Measurements from ENCODE around the gene FKRP. TPM values are rescaled to one million over a fixed set of nuclear protein-coding genes. Genes with fewer than 3 reads are reported as not detected.
"Not testable (repeated sequence)": the region's sequence is repeated elsewhere in the genome, so short reads cannot be mapped to it uniquely, and the experiment has no call there.

FKRP gene
- total RNA-seq, 3 donors from 2014 or later (not counting 1 experiment from before 2014, with no cell fraction given), result 19.1 to 23.3 (median 19.8) TPM

- Histone ChIP-seq H3K4me1 (ENCODE audit: control insufficient read depth, insufficient read depth, low read length) (no peaks in the 10 kb centered on the region), H3K36me3 (ENCODE audit: control insufficient read depth, insufficient read depth, low read length) (no peaks in the 10 kb centered on the region), H3K27me3 (ENCODE audit: control insufficient read depth, insufficient read depth, low read length) (no peaks in the 10 kb centered on the region), H3K9me3 (ENCODE audit: control insufficient read depth, insufficient read depth, low read length) (no peaks in the 10 kb centered on the region), H3K4me3 (ENCODE audit: low read length) (no peak overlapping the region), H3K27ac (ENCODE audit: low read length) (no peak overlapping the region)
- Mint-ChIP-seq H3K9me3 (no peaks in the 10 kb centered on the region), H3K27ac (no peak overlapping the region), H3K4me3 (no peak overlapping the region), H3K4me1 (no peaks in the 10 kb centered on the region), H3K27me3 (ENCODE audit: low read depth in 2 of 2) (no peaks in the 10 kb centered on the region), H3K36me3 (no peaks in the 10 kb centered on the region)
- ATAC-seq (no peak), DNase-seq (no peak)
- no peak for TF ChIP-seq CTCF (IDR thresholded peaks at IDR 0.05)
- 100% methylated on average over 1 of the region's 1 CpG for WGBS (ENCODE audit: insufficient coverage)
- intact Hi-C loops (cut with micrococcal nuclease), result no loop called here
Observed at GRCh38 chr19:46797881-46798280, 52.0 kb downstream of the FKRP start.

GRCh38 chr19:46798713-46799112 lies 52.9 kb downstream of the FKRP start:
- intact Hi-C loops (cut with micrococcal nuclease), result no loop called here
- Histone ChIP-seq H3K4me1 (ENCODE audit: control insufficient read depth, insufficient read depth, low read length) (no peaks in the 10 kb centered on the region), H3K27me3 (ENCODE audit: control insufficient read depth, insufficient read depth, low read length) (no peaks in the 10 kb centered on the region), H3K4me3 (ENCODE audit: low read length) (no peak overlapping the region), H3K27ac (ENCODE audit: low read length) (no peak overlapping the region), H3K9me3 (ENCODE audit: control insufficient read depth, insufficient read depth, low read length) (no peaks in the 10 kb centered on the region), H3K36me3 (ENCODE audit: control insufficient read depth, insufficient read depth, low read length) (no peaks in the 10 kb centered on the region)
- Mint-ChIP-seq H3K4me1 (no peaks in the 10 kb centered on the region), H3K27me3 (ENCODE audit: low read depth in 2 of 2) (no peaks in the 10 kb centered on the region), H3K4me3 (no peak overlapping the region), H3K9me3 (no peaks in the 10 kb centered on the region), H3K27ac (no peak overlapping the region), H3K36me3 (no peaks in the 10 kb centered on the region)
- no peak for ATAC-seq
- no peak for TF ChIP-seq CTCF (IDR thresholded peaks at IDR 0.05)
- WGBS (ENCODE audit: insufficient coverage), result no CpG with 5 or more reads among the region's 2 CpGs
- no peak for DNase-seq

GRCh38 chr19:46802152-46802551 lies 56.3 kb downstream of the FKRP start:
- H3K9me3 ChIP-seq (ENCODE audit: control insufficient read depth, insufficient read depth, low read length), result no peaks in the 10 kb centered on the region
- no peak overlapping the region for H3K4me3 ChIP-seq (ENCODE audit: low read length)
- intact Hi-C loops (cut with micrococcal nuclease), result no loop called here
- no peaks in the 10 kb centered on the region for H3K36me3 Mint-ChIP-seq
- ATAC-seq (no peak), DNase-seq (no peak)
- H3K4me1 Mint-ChIP-seq, result no peaks in the 10 kb centered on the region
- H3K27ac Mint-ChIP-seq, result no peak overlapping the region
- H3K9me3 Mint-ChIP-seq, result no peaks in the 10 kb centered on the region
- H3K36me3 ChIP-seq (ENCODE audit: control insufficient read depth, insufficient read depth, low read length), result no peaks in the 10 kb centered on the region
- TF ChIP-seq CTCF (IDR thresholded peaks at IDR 0.05), result no peak
- no peak overlapping the region for H3K4me3 Mint-ChIP-seq
- no peaks in the 10 kb centered on the region for H3K27me3 Mint-ChIP-seq (ENCODE audit: low read depth in 2 of 2)
- H3K4me1 ChIP-seq (ENCODE audit: control insufficient read depth, insufficient read depth, low read length), result no peaks in the 10 kb centered on the region
- 94% methylated on average over 4 of the region's 5 CpGs for WGBS (ENCODE audit: insufficient coverage)
- no peak overlapping the region for H3K27ac ChIP-seq (ENCODE audit: low read length)
- H3K27me3 ChIP-seq (ENCODE audit: control insufficient read depth, insufficient read depth, low read length), result no peaks in the 10 kb centered on the region

- Mint-ChIP-seq H3K27ac (no peak overlapping the region), H3K4me1 (no peaks in the 10 kb centered on the region), H3K27me3 (ENCODE audit: low read depth in 2 of 2) (no peaks in the 10 kb centered on the region), H3K9me3 (no peaks in the 10 kb centered on the region), H3K36me3 (no peaks in the 10 kb centered on the region), H3K4me3 (no peak overlapping the region)
- Histone ChIP-seq H3K4me3 (ENCODE audit: low read length) (no peak overlapping the region), H3K9me3 (ENCODE audit: control insufficient read depth, insufficient read depth, low read length) (no peaks in the 10 kb centered on the region), H3K27ac (ENCODE audit: low read length) (no peak overlapping the region), H3K36me3 (ENCODE audit: control insufficient read depth, insufficient read depth, low read length) (no peaks in the 10 kb centered on the region), H3K27me3 (ENCODE audit: control insufficient read depth, insufficient read depth, low read length) (no peaks in the 10 kb centered on the region), H3K4me1 (ENCODE audit: control insufficient read depth, insufficient read depth, low read length) (no peaks in the 10 kb centered on the region)
- ATAC-seq (no peak), DNase-seq (no peak)
- 72% methylated on average over 2 of the region's 2 CpGs for WGBS (ENCODE audit: insufficient coverage)
- intact Hi-C loops (cut with micrococcal nuclease), result no loop called here
- no peak for TF ChIP-seq CTCF (IDR thresholded peaks at IDR 0.05)
Observed at GRCh38 chr19:46803555-46803954, 57.7 kb downstream of the FKRP start.

- H3K4me1 ChIP-seq (ENCODE audit: control insufficient read depth, insufficient read depth, low read length); H3K4me1 Mint-ChIP-seq; H3K27me3 ChIP-seq (ENCODE audit: control insufficient read depth, insufficient read depth, low read length); DNase-seq; H3K36me3 ChIP-seq (ENCODE audit: control insufficient read depth, insufficient read depth, low read length); intact Hi-C loops (cut with micrococcal nuclease); H3K27me3 Mint-ChIP-seq (ENCODE audit: low read depth in 2 of 2); ATAC-seq; H3K4me3 Mint-ChIP-seq; H3K9me3 Mint-ChIP-seq; H3K27ac Mint-ChIP-seq; H3K4me3 ChIP-seq (ENCODE audit: low read length); H3K36me3 Mint-ChIP-seq; H3K9me3 ChIP-seq (ENCODE audit: control insufficient read depth, insufficient read depth, low read length); H3K27ac ChIP-seq (ENCODE audit: low read length): not testable (repeated sequence)
- 97% methylated on average over 3 of the region's 4 CpGs for WGBS (ENCODE audit: insufficient coverage)
Observed at GRCh38 chr19:46804432-46804831, 58.6 kb downstream of the FKRP start.
